Suprapubic skin (tissue), 4 donors: ENCODE measurements around the gene ZNF683. TPM values are rescaled to one million over a fixed set of nuclear protein-coding genes. Genes with fewer than 3 reads are reported as not detected.
A peak's percentile ranks its signal among the peaks of the same experiment; 100 is the strongest.

Experiments used
- DNase-seq, 2 donors: peaks; one replicate each; pipeline ENCODE4 v3.0.0-alpha.2; 2019; ENCODE audit warnings: low spot score in 2 of 2
- H3K27ac ChIP-seq: fragments of 200-600 bp; sonication (generic); one replicate; pipeline ENCODE4 v1.5.1; 2019
- H3K27me3 ChIP-seq: fragments of 200-600 bp; sonication (generic); one replicate; pipeline ENCODE4 v1.5.1; 2019
- H3K36me3 ChIP-seq: fragments of 200-600 bp; sonication (generic); one replicate; pipeline ENCODE4 v1.5.1; 2019
- H3K4me1 ChIP-seq: fragments of 200-600 bp; sonication (generic); one replicate; pipeline ENCODE4 v1.5.1; 2019
- H3K4me3 ChIP-seq: fragments of 200-600 bp; sonication (generic); one replicate; pipeline ENCODE4 v1.5.1; 2019; ENCODE audit warnings: mild to moderate bottlenecking
- H3K9me3 ChIP-seq: fragments of 200-600 bp; sonication (generic); one replicate; pipeline ENCODE4 v1.5.1; 2019
- EP300 ChIP-seq: sonication (generic); formaldehyde crosslinking; IDR thresholded peaks from one replicate; pipeline ENCODE4 v1.6.1; 2017; ENCODE audit warnings: antibody characterized with exemption
- POLR2A ChIP-seq, 2 donors: fragments of 450-650 bp; IDR thresholded peaks; one replicate each; pipeline ENCODE4 v1.6.1; 2017; ENCODE audit warnings: antibody characterized with exemption in 2 of 2, mild to moderate bottlenecking in 2 of 2, moderate library complexity in 2 of 2
- POLR2AphosphoS5 ChIP-seq, 3 donors: sonication (generic); formaldehyde crosslinking; IDR thresholded peaks; one replicate each; pipeline ENCODE4 v1.6.1; 2017; ENCODE audit warnings: antibody characterized with exemption in 3 of 3
- WGBS: methylation state at CpG from one replicate; pipeline ENCODE4 v1.1.5; 2018; 5-methylcytosine and 5-hydroxymethylcytosine counted together
- total RNA-seq, 4 donors: library from RNA; depleted of rRNA; stranded (reverse); fragments of >200 nt; gene quantifications; one replicate each; pipeline ENCODE4 v1.1.0, GENCODE V29; 2016
- TF ChIP-seq, protein P1 (sequence below), 2 donors: fragments of 200-600 bp in 1 of 2; fragments of 450-650 bp in 1 of 2; sonication (generic) in 1 of 2; IDR thresholded peaks; one replicate each; pipeline ENCODE4 v1.5.1; 2016 to 2019; ENCODE audit warnings: antibody characterized with exemption in 2 of 2, mild to moderate bottlenecking in 1 of 2, moderate library complexity in 1 of 2

ZNF683 gene
- total RNA-seq, 4 donors from 2014 or later: not detected

DNA sequence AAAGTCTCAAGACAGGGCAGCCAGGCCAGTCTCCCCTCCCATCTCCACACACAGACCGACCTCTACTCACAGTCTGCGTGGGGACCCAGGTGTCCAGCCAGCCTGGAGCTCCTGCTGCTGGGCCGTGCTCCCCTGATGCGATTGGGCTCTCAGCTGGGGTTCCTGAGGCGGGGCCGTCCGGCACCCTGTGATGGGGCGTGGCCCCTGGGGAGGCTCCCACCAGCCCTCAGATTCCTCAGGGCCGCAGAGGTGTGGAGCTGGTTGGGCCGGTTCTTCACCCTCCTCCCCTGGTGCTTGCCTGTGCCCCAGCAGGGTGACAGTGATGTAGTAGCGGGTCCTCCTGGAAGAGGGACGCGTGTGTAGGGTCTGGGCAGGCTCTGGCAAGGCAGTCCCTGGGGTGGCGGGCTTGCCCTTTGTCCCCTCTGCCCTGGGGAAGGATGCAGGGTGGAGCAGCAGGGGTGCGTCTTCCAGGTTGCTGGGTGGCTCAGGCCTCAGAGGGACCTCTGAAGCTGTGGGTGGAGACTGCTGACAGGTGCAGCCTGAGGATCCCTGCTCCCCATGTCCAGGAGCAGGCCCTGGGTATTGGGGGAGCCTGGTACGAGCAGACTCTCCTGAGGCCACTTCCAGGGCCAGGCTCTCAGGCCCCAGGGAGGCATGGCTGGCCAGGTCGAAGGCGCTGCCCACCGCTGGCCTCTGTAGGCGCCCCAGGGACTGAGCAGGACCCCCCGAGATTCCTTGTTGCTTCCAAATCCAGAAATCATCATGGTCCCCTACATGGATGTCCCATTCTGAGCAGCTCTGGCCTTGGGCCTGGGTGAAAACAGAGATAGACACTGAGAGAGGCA lies 18.4 kb downstream of the ZNF683 start, which contains the start of gene CRYBG2:
TSS of gene CRYBG2 (minus strand) at position 155 of the 845 bp plus-strand sequence. CDS start 7,473 bp downstream, outside the sequence.
- H3K27ac ChIP-seq: peak within 1 kb of the TSS; percentile 72
- no peak for DNase-seq
- no peaks in the 10 kb centered on the region for H3K36me3 ChIP-seq
- H3K9me3 ChIP-seq: no peaks in the 10 kb centered on the region
- 57% methylated on average over 13 of the region's 21 CpGs for WGBS
- H3K4me1 ChIP-seq: peaks cover 71% of the 10 kb centered on the region
- H3K27me3 ChIP-seq: peaks cover 9% of the 10 kb centered on the region
- TF ChIP-seq POLR2AphosphoS5 (IDR thresholded peaks at IDR 0.05): peak in 1 of 3 donors; percentile 27
- TF ChIP-seq, protein P1, sequence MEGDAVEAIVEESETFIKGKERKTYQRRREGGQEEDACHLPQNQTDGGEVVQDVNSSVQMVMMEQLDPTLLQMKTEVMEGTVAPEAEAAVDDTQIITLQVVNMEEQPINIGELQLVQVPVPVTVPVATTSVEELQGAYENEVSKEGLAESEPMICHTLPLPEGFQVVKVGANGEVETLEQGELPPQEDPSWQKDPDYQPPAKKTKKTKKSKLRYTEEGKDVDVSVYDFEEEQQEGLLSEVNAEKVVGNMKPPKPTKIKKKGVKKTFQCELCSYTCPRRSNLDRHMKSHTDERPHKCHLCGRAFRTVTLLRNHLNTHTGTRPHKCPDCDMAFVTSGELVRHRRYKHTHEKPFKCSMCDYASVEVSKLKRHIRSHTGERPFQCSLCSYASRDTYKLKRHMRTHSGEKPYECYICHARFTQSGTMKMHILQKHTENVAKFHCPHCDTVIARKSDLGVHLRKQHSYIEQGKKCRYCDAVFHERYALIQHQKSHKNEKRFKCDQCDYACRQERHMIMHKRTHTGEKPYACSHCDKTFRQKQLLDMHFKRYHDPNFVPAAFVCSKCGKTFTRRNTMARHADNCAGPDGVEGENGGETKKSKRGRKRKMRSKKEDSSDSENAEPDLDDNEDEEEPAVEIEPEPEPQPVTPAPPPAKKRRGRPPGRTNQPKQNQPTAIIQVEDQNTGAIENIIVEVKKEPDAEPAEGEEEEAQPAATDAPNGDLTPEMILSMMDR (IDR thresholded peaks at IDR 0.05): no peak
- no peak for TF ChIP-seq POLR2A (IDR thresholded peaks at IDR 0.05)
- no peak for TF ChIP-seq EP300
- peak within 1 kb of the TSS; percentile 33 for H3K4me3 ChIP-seq

DNA sequence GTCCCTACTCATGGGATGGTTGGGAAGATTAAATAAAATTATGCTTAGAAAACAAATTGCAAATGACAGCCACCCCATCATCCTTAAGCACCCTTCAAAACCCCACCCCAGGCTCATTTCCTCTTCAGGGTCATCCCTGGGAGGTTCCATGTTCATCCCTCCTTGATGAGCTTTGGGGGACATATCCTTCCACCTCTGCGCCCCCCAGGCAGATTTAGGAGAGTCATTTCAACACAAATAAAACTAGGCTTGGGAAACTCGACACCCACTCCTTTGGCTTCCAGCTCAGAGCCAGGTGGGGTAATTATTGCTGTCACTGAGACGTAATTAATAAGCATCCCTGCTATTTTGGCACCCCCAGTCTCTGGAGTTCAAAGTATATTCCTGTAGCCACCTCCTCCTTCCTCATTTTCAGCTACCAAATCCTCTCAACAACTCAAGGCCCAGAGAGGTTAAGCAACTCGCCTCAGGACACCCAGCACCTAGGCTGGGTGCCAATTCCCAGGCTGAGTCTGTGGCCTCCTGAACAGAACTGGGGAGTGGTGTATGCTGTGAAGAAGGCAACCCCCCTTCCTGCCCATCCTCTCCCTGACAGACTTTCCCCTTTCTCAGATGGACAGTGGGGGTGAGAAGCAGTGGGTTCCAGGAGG lies 19.2 kb downstream of the ZNF683 start:
- DNase-seq: no peak
- Histone ChIP-seq H3K36me3 (no peaks in the 10 kb centered on the region), H3K27me3 (peaks cover 9% of the 10 kb centered on the region), H3K27ac (peak overlapping the region; percentile 72), H3K9me3 (no peaks in the 10 kb centered on the region), H3K4me3 (peak overlapping the region; percentile 33), H3K4me1 (peaks cover 67% of the 10 kb centered on the region)
- 60% methylated on average over 4 of the region's 4 CpGs for WGBS
- no peak for TF ChIP-seq POLR2AphosphoS5 (IDR thresholded peaks at IDR 0.05)
- no peak for TF ChIP-seq POLR2A (IDR thresholded peaks at IDR 0.05)
- TF ChIP-seq EP300: no peak
- TF ChIP-seq, protein P1 (IDR thresholded peaks at IDR 0.05): no peak

DNA sequence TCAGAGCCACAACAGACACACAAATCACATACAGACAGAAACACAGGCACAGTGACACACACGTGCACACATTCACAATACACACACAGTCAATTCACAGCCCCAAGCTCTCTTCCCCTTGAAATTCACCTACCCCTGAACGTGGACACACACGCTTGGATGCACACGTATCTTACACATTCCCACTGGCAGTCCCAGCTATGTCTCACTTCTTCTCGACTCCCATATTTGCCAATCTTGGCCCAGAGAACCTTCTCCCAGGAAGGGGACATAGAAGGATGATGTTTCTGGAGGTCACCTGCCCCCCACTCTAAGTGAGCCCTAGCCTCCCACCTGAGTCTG lies 20.2 kb downstream of the ZNF683 start:
- peak overlapping the region; percentile 33 for H3K4me3 ChIP-seq
- TF ChIP-seq POLR2A (IDR thresholded peaks at IDR 0.05): no peak
- no peaks in the 10 kb centered on the region for H3K36me3 ChIP-seq
- H3K4me1 ChIP-seq: peaks cover 58% of the 10 kb centered on the region
- no peaks in the 10 kb centered on the region for H3K9me3 ChIP-seq
- WGBS: 52% methylated on average over 5 of the region's 5 CpGs
- peaks cover 9% of the 10 kb centered on the region for H3K27me3 ChIP-seq
- peak overlapping the region; percentile 67 for H3K27ac ChIP-seq
- no peak for DNase-seq

DNA sequence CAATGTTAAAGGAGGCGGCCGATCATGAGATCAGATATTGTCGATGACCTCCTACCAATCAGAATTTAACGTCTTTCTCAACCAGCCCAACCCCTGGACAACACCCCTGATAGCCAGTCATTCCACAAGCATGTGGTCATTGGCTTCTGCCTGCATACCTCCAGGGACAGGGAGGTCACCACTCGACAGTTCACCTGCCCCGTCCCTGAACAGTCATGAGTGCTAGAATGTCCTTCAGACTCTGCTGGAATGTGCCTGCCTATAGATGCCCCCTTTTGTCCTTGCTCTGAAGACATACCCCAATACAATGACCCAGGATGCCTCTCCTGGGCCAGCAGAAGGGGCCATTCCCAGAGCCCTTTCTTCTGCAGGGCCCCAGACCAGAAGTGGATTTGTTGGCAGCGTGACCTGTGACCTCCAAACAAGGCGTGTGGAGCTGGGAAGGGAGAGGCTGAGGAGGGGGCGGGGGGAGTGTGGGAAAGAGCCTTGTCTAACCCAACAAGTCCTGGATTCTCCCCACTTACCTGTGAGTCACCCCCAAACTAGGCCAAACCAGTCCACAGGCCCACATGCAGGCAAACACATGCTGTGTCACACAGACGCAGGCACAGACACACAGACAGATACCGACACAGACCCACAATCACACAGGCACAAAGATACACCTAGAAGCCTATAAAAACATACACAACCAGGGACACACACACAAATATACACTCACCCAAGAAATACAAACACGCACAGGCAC lies 20.8 kb downstream of the ZNF683 start:
- H3K9me3 ChIP-seq: no peaks in the 10 kb centered on the region
- 70% methylated on average over 12 of the region's 12 CpGs for WGBS
- peak overlapping the region; percentile 67 for H3K27ac ChIP-seq
- no peak for TF ChIP-seq POLR2AphosphoS5 (IDR thresholded peaks at IDR 0.05)
- peaks cover 53% of the 10 kb centered on the region for H3K4me1 ChIP-seq
- peaks cover 5% of the 10 kb centered on the region for H3K27me3 ChIP-seq
- H3K4me3 ChIP-seq: peak overlapping the region; percentile 33
- no peak for DNase-seq
- H3K36me3 ChIP-seq: no peaks in the 10 kb centered on the region

DNA sequence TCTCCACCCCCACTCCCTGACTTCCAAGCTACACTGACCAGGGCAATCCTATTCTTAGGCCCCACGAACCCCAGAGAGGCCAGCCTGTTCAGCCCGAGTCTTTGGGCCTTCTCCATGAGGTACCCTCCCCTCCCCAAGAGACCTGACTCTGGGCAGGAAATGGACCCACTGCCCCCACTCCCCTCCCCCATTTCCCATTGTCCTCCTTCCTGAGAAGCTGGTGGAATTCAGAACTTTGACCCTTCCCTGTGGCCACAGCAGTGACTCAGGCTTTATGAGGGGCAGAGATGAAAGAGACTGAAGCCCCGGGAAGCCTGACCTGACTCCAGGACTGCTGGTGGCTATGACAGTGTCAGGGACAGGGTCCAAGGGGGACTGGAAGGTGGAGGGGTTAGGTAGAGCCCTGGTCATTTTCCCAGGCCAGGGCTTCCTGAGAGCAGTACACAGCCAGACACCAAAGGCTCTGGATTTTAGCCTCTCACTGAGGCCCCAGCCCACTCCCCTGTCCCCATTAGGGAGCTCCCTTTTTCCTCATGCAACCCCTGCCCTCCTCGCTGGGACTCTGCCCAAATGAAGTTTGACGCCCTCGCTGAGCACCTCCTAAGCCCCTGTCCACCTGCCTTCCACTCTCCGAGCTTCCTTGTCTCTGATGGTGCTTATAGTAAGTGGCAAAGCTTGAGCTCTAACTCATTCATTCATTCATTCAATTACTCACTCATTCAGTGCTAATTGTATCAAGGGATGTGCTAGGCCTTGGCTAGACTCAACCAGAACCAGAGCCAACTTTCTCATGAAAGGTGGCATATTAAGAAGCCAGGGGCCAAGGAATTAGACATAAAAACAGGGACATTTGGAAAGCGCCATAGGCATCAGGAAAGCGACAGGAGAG lies 21.6 kb downstream of the ZNF683 start:
- WGBS: 78% methylated on average over 9 of the region's 9 CpGs
- TF ChIP-seq EP300: no peak
- TF ChIP-seq, protein P1 (IDR thresholded peaks at IDR 0.05): no peak
- no peak for TF ChIP-seq POLR2A (IDR thresholded peaks at IDR 0.05)
- no peak for TF ChIP-seq POLR2AphosphoS5 (IDR thresholded peaks at IDR 0.05)
- peak overlapping the region; percentile 67 for H3K27ac ChIP-seq

More for the DNA sequence above, 21.6 kb downstream of the ZNF683 start:
- DNase-seq: no peak
- Histone ChIP-seq H3K36me3 (no peaks in the 10 kb centered on the region), H3K9me3 (no peaks in the 10 kb centered on the region), H3K4me1 (peaks cover 45% of the 10 kb centered on the region), H3K27me3 (peaks cover 4% of the 10 kb centered on the region), H3K4me3 (no peak overlapping the region)
